NCI-H1417 (cell line): ENCODE results near the gene TCF12.

Experiments used
- DNase-seq, 3 experiments: peaks; one replicate each; lab custom pipeline; 2025; lab: John Stamatoyannopoulos, UW

Gene TCF12

DNA sequence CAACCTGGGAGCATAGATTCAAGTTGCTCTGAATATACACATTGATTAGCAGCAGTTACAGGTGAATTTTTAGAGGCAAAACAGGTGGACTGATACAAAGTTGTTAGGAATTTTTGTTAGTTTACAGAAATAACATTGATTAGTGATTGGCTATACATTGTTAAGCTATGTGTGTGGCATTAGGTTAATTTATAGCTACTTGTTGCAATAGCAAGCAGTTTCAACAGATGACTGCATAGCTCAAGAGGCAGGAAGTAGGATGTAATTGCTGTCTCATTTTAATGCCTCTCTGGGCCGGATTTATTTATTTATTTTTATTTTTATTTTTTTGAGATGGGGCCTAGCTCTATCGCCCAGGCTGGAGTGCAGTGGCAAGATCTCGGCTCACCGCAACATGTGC lies 99.7 kb downstream of the TCF12 start:
- DNase-seq, result no peak

DNA sequence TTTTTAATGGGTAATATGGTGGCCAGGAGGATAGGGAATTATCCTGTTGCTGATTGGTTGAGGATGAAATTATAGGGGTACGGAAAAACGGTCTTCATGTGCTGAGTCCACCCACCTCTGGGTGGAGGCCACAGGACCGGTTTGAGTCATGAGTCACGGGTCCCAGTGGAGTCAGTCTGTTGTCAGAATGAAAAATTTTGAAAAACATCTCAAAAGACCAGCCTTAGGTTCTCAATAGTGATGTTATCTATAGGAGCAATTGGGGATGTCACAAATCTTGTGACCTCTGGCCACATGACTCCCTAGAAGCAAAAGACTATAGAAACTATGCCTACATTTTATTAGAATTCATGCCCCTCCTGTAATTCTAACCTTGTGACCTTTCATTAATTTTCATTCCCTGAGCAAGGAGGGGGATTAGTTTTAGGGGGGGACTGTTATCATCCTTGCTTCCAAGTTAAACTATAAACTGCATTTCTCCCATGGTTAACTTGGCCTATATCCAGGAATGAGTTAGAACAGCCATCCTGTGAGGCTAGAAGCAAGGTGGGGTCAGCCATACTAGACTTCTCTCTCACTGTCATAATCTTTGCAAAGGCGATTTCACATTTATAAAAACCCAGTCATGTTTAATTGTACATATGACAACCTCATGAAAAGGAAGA lies 101.2 kb downstream of the TCF12 start:
- no peak for DNase-seq

DNA sequence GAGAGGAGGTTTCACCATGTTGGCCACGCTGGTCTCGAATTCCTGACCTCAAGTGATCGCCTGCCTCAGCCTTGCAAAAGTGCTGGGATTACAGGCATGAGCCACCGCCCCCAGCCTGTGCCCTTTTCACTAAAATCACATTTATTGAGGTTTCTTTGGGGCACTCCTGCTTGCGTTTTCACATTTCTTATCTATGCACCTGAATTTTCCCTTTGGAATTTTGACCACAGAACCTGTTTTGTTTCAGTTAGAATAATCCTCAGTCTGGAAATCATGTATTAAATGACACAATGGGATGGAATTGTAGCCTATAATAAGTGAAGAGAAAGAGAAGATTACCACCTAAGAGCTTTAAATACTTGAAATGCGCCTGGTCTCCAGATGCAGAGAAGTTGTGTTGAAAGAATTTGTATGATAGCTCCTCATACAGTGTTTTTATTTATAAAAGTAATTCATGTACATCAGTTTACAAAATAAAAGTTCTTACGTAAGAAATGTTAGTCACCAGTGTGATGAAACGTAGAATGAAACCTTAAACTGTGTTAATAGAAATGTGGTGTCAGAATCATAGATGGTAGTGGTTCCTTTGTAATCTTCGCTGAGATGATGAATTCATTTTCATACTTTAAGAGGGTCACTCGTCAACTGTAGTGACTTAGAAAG lies 107.0 kb downstream of the TCF12 start:
- DNase-seq, result peak in 1 of 3 experiments; percentile 34

DNA sequence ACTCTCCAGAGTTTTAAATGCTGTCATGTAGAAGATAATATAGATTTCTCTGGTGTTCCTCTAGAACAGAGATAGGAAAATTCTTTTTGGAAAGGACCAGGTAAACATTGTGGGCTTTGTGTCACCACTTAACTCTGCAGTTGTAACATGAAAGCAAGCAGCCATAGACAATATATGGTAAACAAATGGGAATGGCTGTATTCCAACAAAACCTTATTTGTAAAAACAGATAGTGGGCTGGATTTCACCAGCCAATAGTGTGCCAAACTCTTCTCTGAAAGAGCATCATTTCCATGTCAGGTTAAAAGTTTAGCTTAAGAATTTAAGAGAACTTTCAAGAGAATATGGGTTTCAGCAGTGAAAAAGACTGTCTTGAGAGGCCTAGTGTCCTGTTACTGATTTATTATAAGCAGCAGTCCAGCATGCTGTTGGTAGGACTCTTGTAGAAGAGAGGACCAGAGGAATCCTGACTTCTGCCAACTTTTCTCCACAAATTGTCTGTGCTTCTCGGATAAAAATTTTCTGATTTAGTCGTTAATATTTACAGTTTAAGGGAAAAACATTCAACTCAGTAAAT lies 107.7 kb downstream of the TCF12 start:
- peak in 1 of 3 experiments; percentile 34 for DNase-seq

DNA sequence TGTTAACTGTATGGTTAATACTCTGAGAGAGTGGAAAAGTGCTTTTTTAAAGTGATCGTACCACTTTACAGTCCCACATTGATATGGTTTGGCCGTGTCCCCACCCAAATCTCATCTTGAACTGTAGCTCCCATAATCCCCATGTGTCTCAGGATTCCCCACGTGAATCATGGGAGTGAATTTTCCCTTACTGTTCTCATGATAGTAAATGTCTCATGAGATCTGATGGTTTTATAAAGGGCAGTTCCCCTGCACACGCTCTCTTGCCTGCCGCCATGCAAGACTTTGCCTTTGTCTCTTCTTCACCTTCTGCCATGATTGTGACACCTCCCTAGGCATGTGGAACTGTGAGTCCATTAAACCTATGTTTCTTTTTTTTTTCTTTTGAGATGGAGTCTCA lies 109.2 kb downstream of the TCF12 start:
- DNase-seq, result no peak

DNA sequence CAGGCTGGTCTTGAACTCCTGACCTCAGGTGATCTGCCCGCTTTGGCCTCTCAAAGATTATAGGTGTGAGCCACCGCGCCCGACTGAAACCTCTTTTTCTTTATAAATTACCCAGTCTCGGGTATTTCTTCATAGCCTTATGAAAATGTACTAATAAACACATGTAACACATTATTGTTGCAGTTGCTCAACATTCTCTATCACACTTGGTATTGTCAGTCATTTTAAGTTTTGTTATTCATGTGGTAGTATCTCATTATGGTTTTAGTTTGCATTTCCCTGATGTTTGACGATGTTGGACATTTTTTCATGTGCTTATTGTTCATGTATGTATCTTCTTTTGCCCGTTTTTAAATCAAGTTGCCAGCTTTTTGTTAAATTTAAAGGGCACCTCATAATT lies 109.7 kb downstream of the TCF12 start:
- DNase-seq, result no peak

DNA sequence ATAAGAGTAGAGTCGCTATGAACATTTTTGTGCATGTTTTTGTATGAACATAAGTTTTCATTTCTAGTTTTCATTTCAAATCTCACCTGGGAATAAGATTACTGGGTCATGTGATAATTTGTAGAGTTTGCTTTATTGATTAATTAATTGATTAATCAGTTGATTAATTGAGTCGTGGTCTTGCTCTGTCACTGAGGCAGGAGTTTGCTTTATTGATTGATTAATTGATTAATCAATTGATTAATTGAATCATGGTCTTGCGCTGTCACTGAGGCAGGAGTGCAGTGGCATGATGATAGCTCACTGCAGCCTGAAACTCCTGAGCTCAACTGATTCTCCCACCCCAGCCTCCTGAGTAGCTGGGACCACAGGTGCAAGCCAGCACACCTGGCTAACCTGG lies 111.6 kb downstream of the TCF12 start:
- no peak for DNase-seq

DNA sequence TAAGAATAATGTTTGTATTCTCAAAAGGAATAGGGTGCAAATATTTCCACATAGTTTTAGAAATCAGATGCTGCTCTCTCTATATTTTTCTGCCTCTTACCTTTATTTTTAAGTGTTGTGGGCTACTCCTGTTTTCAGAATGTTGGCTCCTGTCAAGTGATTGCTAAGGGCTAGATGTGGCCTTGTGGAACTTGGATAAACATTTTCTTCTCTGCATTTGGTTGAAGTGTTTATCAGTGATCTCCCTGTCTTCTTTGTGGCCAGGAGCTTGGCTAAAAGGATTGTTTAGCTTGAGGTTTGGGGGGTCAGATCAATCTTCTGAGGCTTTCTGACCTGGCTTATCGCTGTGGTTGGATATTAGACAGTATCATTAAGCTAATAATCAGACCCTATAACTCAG lies 112.6 kb downstream of the TCF12 start:
- DNase-seq, result peak in 1 of 3 experiments; percentile 11

DNA sequence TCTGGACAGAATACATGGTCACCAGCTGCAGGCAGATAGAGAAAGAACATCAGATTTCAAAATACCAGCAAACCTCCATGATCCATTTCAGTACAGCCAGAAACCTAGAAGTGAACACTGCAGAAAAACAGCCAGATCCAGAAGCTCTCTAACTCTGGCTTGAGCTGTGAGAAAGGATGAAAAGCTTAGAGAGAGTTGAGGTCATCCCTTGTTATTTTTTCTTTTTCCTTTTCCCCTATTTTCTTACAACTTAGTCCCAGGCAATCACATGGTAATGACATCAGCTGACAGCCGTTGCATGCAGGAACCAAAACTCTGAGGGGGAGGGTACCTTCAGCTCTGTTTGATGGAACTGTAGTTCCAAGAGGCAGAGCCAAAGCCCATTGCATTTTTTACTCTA lies 113.2 kb downstream of the TCF12 start:
- DNase-seq, result peak in 1 of 3 experiments; percentile 12

DNA sequence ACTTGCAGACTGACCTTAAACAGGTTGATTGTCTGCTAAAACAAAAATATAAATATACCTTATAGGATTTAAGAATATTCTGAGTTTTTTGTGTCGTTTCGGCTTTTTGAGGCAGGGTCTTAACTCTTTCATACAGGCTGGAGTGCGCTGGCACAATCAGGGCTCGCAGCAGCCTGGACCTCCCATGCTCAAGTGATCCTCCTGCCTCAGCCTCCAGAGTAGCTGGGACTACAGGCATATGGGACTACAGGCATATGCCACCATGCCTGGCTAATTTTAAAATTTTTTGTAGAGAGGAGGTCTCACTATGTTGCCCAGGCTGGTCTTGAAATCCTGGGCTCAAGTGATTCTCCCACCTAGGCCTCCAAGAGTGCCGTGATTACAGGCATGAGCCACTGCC lies 113.9 kb downstream of the TCF12 start:
- no peak for DNase-seq

DNA sequence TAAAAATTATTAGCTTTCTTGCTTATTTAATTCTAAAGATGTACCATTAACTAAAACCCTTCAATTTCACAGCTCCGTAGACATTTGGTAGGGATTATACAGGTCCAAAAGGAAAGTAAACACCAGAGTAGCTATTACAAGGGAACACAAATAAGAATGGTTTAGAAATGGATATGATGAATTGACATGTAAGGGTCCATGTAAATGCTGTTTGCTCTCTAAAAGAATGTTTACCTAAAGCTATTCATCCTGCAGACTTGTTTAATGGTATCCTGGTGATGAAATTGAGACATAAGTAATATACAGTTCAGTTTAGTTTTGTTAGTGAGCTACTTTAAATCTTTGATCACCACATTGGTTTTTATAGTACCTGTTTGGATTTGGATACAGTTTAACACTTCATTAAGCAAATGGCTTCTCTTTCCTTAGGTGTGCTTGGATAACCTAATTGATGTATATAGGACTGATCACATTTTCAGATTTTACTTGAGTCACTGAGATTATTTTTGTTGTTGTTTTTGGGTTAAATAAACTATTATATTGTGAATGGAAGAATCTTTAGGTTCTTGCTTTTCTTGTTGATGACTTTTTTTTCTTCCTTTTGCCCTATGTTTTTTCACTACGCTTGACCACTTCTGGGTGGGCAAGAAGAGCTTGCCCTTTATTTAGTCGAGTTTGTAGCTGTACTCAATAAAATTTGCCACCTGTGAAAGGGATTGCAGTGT lies 115.4 kb downstream of the TCF12 start:
- peak in 2 of 3 experiments; percentile 39 to 88 for DNase-seq

DNA sequence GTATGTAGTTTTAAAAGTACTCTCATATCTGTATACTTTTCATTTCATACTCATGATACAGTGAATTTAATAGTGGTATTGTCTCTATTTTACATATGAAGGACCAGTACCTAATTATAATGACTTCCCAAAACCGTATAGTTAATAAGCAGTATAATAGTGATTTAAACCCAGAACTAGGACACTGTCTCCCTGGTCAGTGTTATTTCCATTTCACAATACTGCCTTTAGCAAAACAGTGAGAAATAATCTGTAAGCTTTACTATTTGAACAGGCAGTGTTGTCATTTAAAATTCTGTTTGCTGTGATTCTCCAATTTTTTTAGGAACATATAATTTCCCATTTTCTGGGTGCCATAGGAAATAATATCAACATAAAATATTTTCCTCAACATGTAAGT lies 116.2 kb downstream of the TCF12 start:
- no peak for DNase-seq

DNA sequence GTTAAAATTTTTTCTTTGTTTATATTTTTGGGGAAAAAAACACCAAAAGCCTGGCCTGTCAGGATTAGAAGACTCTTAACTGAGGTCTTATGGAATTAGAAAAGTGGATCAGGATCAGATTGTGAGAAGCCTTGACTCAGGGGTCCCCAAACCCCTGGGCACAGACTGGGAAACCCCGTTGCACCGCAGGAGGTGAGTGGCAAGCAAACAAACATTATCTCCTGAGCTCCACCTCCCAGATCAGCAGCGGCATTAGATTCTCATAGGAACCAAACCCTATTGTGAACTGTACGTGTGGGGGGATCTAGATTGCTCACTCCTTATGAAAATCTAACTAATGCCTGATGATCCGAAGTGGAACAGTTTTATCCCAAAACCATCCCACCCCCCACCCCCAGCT lies 117.2 kb downstream of the TCF12 start:
- peak in 1 of 3 experiments; percentile 15 for DNase-seq

DNA sequence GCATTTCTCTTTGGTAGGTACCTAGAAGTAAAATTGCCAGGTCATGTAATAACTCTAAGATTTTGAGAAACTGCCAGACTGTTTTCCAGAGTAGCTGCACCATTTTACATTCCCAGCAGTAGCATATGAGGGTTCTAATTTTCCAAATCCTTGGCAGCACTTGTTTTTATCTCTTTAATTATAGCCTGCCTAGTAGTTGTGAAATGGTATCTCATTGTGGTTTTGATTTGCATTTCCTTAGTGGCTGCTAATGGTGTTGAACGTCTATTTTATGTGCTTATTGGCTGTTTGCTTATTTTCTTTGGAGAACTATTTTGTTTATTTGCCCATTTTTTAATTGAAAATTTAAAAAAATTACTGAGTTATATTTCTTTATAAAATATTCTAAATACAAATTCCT lies 117.9 kb downstream of the TCF12 start:
- peak in 1 of 3 experiments; percentile 47 for DNase-seq

DNA sequence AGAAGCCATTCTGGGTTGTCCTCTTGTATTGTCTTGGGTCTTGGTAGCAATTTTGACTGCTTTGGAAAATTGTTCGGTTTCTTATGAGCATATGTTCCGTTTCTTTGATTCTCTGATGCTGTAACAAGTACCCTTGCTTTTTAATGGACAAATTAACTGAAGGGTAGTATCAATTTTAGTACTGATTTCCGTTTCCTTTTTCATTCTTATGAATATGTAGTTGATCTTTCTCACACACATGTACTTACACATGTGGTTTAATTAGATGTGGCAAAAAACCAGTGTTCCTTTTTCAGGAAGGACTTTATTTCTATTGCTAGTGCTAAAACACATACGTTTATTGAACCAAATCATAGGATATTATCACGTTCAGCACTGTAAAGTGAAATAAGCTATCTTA lies 119.1 kb downstream of the TCF12 start:
- DNase-seq, result no peak

DNA sequence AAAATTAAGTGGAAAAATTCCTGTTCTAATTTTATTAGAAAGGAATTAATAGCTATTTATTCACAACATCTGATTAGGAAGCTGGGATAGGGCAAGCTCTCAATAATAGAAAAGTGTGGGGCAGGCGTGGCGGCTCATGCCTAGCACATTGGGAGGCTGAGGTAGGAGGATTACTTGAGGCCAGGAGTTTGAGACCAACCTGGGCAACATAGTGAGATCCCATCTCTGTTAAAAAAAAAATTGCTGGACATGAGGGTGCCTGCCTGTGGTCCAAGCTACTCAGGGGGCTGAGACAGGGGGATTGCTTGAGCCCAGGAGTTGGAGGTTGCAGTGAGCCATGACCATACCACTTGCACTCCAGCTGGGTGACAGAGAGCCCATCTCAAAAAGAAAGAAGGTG lies 119.6 kb downstream of the TCF12 start:
- no peak for DNase-seq

DNA sequence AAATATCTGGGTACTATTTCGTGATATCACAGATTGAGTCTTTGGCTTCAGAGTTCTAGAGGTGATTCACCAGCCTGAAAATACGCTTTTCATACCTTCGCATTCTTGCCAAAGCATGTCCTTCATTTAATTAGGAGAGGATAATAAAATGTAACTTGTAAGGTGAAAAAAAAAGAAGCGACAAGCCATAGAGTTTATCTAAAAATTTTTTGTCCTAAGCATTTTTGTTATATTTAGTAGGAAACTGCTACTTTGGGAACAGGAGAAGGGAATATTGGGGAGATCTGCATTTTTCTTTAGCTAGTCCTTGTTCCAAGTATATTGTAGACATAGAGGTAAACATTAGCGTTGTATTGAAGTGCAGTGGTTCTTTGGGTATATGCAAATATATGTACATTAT lies 120.1 kb downstream of the TCF12 start:
- no peak for DNase-seq

DNA sequence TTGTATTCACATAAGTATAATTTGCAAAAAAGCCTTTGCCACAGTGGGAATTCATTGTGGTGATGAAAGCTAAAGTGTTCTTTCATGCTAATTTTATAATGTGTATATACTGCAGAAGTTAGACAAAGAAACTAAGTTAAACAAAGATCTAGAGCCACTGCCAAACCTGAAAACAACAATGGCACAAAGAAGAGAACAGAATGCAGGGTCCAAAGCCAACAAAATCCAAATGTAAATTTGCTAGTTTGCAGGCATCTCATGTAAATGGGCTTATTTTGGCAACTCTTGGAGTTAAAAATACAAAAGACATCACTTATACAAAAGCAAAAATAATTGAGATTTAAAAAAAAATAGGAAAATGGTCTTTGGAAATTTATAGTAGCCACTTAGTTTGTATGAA lies 123.0 kb downstream of the TCF12 start:
- peak in 1 of 3 experiments; percentile 13 for DNase-seq

DNA sequence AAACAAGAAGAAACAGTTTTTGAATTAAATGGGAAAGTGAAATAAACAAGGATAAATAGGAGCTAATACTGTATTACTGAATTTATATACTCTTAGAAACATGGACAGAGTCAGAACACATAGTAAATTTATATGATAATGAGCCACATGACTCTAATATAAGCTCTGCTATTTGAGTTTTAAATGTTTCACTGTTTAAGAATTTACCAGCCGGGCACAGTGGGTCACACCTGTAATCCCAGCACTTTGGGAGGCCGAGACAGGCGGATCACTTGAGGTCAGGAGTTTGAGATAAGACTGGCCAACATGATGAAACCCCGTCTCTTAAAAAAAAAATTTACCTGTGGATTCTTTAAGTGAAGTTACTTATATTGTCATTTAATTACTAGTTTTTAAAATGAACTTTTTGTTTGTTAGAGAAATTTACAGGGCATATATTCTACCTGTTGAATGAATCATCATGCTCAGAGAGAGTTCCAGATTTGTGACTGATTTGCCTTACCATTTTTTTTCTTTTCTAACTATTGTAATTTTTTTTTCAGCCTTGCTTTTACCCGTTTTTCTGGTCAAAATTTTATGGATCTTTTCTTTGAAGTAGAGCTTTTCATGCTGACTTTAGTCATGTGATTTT lies 125.7 kb downstream of the TCF12 start:
- DNase-seq, result no peak

DNA sequence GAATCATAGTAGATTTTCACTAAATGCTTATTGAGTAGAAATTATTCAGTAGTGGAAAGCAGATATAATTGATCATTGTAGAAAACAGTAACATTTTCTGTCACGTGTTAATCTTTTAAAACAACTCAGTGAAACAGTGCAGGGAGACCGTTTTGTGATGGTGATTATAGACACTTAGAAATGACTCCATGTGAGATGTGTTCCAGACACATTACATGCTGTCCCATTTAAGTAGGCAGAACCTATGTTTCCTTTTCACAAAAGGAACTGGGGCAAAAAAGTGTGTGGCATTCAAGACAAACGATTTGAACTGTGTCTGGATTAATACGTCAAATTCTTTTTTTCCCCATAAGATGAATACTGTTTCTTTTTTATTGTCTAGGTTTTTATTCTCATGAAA lies 126.5 kb downstream of the TCF12 start:
- DNase-seq, result no peak

DNA sequence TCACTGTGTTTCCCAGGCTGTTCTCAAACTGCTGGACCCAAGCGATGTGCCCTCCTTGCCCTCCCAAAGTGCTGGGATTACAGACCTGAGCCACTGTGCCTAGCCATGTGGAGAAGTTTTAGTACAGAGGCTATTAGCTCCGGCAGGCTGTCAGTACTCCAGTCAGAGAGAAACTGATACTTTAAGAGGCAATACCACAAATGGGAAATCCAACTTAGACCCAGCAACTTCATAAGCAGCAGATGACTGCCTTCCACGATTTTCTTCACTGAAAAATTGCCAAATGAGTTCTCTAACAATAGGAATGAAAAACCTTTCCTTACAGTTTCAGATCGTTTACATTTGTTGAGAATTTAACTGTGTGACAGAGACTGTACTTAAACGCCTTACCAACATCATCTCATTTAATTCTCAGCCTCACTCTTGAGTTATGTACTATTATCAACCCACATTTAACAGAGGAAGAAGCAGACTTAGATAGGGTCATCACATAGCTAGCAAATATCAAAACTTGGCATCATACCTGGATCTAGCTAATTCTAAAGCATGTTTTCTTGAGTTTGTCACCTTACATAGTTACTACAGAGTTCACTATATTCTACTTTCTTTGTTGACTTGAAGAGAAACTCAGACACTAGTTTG lies 127.4 kb downstream of the TCF12 start:
- DNase-seq, result no peak
